COLO829 (cell line): ENCODE results near the gene POT1.

Experiments
- DNase-seq: peaks from one replicate; pipeline ENCODE4 v3.0.0; 2012; ENCODE audit warnings: low spot score

The POT1 gene

GRCh38 chr7:124909808-124910207, 19.8 kb downstream of the POT1 start:
- DNase-seq = no peak

GRCh38 chr7:124908259-124908658, 21.4 kb downstream of the POT1 start:
- DNase-seq = no peak

- DNase-seq = no peak
Measured at GRCh38 chr7:124907490-124907889, 22.1 kb downstream of the POT1 start.

- DNase-seq = no peak
Measured at GRCh38 chr7:124898531-124898930, 31.1 kb downstream of the POT1 start.

- DNase-seq = no peak
Measured at GRCh38 chr7:124896001-124896400, 33.6 kb downstream of the POT1 start.

GRCh38 chr7:124893140-124893827, 36.3 kb downstream of the POT1 start:
- DNase-seq = no peak

- DNase-seq = no peak
Measured at GRCh38 chr7:124887247-124887646, 42.4 kb downstream of the POT1 start.

- DNase-seq = no peak
Measured at GRCh38 chr7:124881981-124882380, 47.6 kb downstream of the POT1 start.

GRCh38 chr7:124879771-124880170, 49.9 kb downstream of the POT1 start:
- DNase-seq = no peak

- no peak for DNase-seq
Measured at GRCh38 chr7:124879103-124879502, 50.5 kb downstream of the POT1 start.

GRCh38 chr7:124874644-124875163, 54.9 kb downstream of the POT1 start:
- no peak for DNase-seq

- DNase-seq = no peak
Measured at GRCh38 chr7:124857672-124858235, 71.9 kb downstream of the POT1 start.

GRCh38 chr7:124856299-124856888, 73.2 kb downstream of the POT1 start:
- peak; percentile 30 for DNase-seq

GRCh38 chr7:124843336-124843735, 86.3 kb downstream of the POT1 start:
- no peak for DNase-seq

- peak; percentile 13 for DNase-seq
Measured at GRCh38 chr7:124840435-124840834, 89.2 kb downstream of the POT1 start.

- DNase-seq = no peak
Measured at GRCh38 chr7:124839687-124840086, 89.9 kb downstream of the POT1 start.

GRCh38 chr7:124836173-124836572, 93.5 kb downstream of the POT1 start:
- DNase-seq = no peak

GRCh38 chr7:124818807-124819206, 110.8 kb downstream of the POT1 start:
- DNase-seq = no peak

GRCh38 chr7:124813994-124814798, 115.4 kb downstream of the POT1 start:
- no peak for DNase-seq

GRCh38 chr7:124812764-124813163, 116.9 kb downstream of the POT1 start:
- no peak for DNase-seq

GRCh38 chr7:124811341-124811740, 118.3 kb downstream of the POT1 start:
- no peak for DNase-seq

- DNase-seq = no peak
Measured at GRCh38 chr7:124810605-124811004, 119.0 kb downstream of the POT1 start.

- DNase-seq = no peak
Measured at GRCh38 chr7:124808206-124808605, 121.4 kb downstream of the POT1 start.
